GM04503 (cell line): ENCODE data around the gene HS3ST6.
"Not testable (repeated sequence)": the region's sequence is repeated elsewhere in the genome, so short reads cannot be mapped to it uniquely, and the experiment has no call there.

ENCODE experiments used
- DNase-seq: peaks from one replicate; pipeline ENCODE4 v3.0.0-alpha.2; 2012; ENCODE audit warnings: low read depth

Gene HS3ST6

DNA sequence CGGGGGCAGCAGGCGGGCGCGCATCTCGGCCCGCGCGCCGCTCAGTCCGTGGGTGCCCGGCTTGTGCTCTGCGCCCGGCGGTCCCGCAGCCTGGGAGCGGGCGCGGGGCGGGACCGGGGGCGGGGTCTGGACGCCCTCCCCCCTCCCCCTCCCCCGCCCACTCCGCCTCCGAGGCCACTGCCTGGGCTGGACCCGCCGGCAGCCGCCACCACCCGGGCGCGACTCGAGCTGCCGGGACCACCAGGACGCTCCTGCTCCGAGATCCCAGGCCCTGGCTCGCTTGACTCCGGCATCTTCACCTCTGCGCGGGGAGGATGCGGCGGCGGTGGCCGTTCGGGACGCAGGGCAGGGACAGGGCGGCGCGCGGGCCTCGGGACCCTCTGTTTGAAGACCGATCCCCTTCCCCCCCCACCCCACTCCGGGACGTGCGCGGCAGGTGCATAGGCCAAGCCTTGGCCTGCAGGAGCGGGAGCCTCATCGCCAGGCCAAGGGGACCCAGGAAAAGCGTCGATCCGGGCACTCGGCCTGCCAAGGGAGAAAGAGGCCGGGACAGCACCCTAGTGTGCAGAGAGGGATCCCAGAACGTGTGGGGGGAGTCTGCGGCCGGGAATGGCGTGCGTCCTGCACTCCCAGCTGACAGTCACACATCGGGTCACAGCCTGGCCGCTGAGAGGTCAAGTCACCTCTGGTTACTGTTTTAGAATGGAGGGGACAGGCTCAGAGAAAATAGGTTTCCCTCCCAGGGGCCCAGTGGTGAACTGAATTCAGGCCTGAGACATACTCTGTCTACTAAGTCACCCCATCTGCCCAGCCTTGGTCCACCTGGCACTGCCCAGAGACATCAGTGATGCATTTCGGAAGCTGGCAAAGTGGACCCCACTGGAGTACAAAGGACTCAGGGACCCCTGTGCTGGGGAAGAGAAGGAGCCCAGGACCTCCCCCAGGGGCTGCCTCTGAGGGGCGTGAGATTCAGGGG is at the start of gene HS3ST6:
Gene HS3ST6, minus strand, starts transcription at position 65 of the 976 bp plus-strand sequence. CDS start 92 bp downstream, outside the sequence.
- DNase-seq, result no peak

DNA sequence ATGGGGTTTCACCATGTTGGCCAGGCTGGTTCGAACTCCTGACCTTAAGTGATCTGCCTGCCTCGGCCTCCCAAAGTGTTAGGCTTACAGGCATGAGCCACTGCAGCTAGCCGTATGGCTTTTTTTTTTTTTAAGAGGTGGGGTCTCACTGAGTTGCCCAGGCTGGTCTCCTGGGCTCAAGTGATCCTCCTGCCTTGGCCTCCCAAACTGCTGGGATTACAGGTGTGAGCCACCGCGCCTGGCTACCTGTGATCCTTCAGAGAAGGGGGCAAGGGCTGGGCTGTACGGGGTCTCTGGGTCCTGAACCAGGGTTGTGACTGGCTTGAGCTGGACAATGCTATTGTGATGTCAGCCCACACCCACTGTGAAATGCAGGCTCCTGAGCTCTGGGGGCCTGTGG is 48.2 kb upstream of the HS3ST6 start, which contains the start of gene RNF151:
Gene RNF151, plus strand, starts transcription at position 397 of the 400 bp plus-strand sequence. CDS start 26 bp downstream, outside the sequence.
- no peak for DNase-seq

DNA sequence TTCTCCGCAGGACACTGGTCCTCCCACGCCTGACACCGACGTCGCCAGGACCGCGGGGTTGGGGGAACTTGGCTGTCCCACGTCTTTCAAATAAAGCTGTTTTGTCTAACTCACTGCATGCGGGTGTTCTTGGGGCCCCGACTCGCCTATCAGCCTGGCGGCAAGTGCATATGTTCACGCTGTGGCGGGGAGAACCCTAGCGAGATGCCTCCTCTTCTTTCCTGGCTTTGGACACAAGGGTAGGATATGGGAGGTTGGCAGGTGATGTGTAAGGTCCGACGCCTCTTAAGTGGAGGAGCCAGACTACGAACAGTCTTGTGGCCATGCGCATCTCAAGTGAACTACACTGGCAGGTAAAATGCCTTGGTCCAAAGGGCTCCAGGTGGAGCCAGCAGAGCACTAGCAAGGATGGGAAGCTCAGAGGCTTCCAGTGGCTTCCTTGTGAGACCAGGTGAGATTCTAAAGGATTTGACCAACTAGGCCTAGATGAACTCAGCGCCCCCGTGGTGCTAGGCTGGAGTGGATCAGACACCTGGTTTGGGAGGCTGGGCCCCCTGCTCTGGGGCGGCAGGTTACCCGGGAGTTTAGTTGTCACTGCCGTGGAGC is 47.3 kb upstream of the HS3ST6 start:
- no peak for DNase-seq

- DNase-seq, result peak; percentile 84
Measured at GRCh38 chr16:1964506-1965395, 46.5 kb upstream of the HS3ST6 start, which contains the start of gene RPS2. Gene RPS2, minus strand, starts transcription at chr16:1964826. Its CDS starts 201 bp downstream, at chr16:1964625.

DNA sequence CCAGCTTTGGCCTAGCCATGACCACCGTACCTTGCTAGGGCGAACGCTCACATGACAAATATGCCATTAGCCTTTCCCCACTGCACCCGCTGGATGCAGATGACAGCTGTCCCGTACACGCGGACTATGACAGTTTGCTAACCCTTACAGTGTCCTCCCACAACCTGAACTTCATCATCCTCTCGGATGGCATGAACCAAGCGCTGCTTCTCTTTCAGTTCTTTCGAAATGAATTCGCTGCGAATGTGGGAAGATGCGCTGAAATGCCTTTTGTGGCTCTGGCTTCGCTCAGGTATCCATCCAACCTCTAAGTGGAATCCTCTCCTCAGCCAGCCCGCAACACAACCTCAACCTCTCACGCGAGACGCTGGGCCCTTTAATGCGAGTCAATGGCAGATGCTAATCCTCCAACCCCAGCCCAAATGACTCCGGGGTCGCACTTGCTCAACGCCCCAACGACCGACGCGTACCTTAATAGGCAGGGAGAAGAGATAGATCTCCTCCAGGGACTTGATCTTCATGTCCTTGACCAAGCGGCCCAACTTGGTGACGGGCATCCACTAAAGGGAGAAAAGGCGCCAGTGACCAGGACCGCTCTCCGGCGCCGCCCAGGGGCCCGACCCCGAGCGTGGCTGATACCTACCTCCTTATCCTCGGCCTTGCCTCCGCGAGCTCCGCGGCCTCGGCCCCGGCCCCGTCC is 45.7 kb upstream of the HS3ST6 start:
- DNase-seq, result no peak

DNA sequence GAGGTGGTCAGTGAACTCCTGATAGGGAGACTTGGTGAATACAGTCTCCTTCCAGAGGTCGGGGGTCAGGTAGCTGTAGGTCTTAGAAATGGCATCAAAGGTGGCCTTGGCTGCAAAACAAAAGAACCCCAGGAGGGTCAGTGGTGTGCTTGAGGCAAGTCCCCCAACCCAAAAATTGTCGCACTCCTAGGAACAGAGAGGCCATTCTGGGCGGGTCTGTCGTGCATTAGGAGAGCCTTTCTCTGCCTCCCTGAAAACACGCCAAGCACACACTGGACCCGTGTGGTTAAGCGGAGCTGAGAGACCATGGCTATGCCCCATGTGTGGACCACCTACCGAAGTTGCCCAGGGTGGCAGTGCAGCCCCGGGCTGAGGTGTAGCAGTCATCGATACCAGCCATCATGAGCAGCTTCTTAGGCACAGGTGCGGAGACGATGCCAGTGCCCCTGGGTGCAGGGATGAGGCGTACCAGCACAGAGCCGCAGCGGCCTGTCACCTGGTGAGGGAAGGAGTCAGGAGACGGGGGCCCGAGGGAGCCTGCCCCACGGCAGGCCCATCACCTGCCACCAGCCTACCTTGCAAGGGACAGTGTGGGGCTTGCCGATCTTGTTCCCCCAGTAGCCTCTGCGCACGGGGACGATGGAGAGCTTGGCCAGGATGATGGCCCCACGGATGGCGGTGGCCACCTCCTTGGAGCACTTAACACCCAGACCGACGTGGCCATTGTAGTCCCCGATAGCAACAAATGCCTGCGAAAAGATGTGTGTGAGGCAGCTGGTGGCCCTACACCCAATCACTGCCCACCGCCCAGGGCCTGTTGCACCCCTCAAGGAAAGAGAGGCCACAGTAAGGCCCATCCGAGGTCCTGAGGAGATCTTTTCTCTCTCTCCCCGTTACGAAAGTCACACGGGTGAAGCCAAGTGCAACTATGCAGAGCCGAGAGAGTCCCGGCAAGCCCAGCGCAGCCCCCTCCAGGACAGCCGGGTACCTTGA is 44.2 kb upstream of the HS3ST6 start:
- DNase-seq, result not testable (repeated sequence)

DNA sequence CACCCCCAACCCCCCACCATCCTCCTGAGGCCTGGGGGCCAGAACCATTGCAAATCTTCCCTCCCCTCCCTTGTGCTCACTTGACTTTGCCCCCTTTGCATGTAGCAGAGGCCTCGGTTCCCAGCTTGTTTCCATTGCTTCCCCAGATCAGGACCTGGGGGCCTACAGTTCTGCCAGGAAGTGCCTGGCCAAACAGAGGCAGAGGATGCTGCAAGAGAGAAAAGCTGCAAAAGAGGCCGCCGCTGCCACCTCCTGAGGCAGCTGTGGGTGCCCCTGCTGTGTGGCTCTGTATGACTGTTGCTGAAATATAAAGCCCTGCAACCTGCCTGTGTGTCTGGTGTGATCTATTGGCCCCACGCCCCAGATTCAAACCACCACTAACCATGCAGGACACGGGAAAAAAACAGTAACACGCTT is 43.4 kb upstream of the HS3ST6 start:
- DNase-seq, result no peak

DNA sequence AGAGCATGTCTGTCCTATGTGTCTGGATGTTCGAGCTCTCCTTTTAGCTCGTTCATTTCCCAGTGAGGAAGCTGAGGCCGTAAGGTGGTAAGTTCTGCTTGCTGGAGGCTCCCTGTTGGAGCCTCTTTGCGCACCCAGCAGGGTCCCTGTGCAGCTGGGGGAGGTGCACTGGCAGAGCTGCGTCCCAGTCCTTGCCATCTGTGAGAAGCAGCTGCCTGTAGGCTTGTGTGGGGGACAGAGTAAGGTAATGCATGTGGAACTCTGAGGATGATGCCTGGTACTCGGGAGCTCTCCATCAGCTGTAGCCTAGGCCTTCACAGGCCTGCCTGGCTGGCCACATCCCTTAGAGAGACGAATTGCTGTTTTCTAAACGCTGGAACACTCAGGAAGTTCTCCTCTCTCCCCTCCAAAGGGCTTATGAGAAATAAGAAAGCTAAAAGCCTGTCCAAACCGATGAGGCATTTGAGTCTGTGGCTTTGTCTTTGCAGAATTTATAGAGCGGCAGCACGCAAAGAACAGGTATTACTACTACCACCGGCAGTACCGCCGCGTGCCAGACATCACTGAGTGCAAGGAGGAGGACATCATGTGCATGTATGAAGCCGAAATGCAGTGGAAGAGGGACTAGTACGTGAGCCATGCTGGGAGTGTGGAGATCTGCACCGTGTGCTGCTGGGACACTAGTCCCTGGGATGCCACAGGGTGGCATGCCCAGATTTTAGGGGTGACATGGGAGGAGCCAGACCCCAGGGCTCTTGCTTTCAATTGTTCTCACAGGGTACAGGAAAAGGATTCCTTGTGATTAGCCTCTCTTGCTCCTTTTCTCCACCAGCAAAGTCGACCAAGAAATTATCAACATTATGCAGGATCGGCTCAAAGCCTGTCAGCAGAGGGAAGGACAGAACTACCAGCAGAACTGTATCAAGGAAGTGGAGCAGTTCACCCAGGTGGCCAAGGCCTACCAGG is 42.7 kb upstream of the HS3ST6 start:
- no peak for DNase-seq

DNA sequence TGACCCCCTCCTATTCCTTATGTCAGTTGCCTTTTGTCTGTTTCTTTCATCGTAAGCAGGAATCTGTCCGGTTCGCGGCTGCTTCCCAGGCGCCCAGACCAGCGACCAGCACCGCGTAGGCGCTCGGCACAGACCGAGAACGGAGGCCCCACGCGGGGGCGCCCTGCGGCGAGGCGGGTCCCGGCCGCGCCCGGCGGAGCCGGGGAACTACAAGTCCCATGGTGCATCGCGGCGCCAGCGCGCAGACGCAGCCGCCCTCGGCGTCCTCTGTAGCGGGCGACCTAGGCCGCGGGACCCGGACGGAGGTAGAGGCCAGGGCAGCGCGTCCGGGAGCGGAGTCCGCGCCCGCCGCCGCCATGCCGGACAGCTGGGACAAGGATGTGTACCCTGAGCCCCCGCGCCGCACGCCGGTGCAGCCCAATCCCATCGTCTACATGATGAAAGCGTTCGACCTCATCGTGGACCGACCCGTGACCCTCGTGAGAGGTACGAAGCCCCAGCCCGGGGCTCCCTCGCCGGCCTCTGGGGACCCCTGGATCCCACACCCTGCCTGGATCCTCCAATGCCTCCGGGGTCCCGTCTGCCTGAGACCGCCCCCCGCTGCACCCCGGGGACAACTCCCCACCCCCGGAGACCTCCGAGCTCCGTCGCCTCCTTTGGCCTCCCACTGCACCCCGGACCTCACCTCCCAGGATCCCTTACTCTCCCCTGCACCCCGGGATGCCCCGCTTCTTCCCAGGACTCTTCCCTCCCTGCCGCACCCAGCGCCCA is 41.2 kb upstream of the HS3ST6 start, which contains the start of gene NDUFB10:
Gene NDUFB10, plus strand, starts transcription at position 270 of the 771 bp plus-strand sequence. Its CDS starts 87 bp downstream, at position 357.
- DNase-seq, result peak; percentile 44

GRCh38 chr16:1958715-1959268 is 40.6 kb upstream of the HS3ST6 start:
- DNase-seq, result no peak

DNA sequence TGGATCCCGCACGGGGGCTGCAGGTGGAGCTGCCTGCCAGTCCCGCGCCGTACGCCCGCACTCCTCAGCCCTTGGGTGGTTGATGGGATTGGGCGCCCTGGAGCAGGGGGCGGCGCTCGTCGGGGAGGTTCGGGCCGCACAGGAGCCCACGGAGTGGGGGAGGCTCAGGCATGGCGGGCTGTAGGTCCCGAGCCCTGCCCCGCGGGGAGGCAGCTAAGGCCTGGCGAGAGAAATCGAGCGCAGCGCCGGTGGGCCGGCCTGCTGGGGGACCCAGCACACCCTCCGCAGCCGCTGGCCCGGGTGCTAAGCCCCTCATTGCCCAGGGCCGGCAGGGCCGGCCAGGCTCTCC is 39.9 kb upstream of the HS3ST6 start:
- not testable (repeated sequence) for DNase-seq

- DNase-seq, result not testable (repeated sequence)
Measured at GRCh38 chr16:1957434-1958142, 39.4 kb upstream of the HS3ST6 start.

DNA sequence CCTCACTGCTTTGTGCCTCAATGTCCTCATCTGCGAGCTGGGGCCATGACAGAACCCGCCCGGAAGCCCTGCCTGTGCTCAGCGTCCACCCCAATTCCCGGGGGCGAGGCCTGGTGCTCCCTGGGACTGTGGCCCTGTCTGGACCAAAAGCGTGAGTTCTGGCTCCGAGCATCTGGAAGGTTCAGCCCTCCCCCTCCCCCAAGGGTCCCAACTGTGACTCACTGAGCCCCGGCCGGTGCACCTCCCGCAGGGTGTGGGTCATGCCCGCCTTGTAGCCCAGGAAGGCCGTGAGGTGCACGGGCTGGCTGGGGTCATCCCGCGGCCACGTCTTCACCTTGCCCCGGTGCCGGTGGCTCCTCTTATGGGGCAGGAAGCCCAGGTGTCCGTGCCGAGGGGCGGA is 35.5 kb upstream of the HS3ST6 start:
- no peak for DNase-seq

DNA sequence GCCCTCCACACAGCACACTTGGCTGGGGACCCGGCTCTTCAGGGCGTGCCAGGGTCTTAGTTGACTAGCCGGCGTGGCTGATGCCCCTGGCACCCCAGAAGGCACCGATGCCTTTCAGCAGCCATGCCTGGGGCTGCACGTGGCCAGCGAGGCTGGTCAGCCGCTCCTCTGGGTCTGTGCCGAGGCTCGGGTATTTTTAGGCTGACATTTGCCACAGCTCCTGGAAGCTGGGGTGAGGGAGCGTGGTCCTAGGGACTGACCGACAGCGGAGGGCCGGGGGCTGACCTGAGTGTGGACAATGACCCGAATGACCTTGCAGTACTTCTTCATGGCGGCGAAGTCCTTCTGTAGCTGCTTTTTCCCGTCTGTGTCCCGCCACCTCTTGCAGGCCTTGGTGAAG is 32.3 kb upstream of the HS3ST6 start:
- DNase-seq, result no peak

- DNase-seq, result no peak
Measured at GRCh38 chr16:1950047-1950446, 31.8 kb upstream of the HS3ST6 start.

- DNase-seq, result no peak
Measured at GRCh38 chr16:1949507-1949906, 31.3 kb upstream of the HS3ST6 start.

GRCh38 chr16:1947369-1947670 is 29.1 kb upstream of the HS3ST6 start:
- no peak for DNase-seq
